ENCODE results near the gene GTF2A1.

The GTF2A1 gene

DNA sequence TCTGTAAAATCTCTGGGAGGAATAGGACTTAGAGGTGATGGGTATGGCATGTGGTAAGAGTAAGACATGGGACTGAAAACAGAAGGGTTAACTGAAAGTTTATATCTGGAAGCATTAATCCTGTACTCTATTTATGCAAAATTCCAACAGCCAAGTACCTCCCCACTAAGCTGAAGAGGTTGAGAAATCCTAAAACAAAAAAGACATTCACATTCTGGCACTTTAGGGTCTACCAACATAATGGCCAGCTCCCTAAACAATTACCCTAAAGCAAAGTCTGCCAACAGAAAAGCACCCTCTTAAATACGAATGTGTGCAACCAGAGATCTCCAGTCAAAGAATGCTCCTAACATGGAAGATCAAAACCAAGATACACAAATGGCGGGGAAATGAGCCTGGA lies 87.4 kb downstream of the GTF2A1 start:
- DNase-seq (ENCODE audit: low spot score), result no peak

DNA sequence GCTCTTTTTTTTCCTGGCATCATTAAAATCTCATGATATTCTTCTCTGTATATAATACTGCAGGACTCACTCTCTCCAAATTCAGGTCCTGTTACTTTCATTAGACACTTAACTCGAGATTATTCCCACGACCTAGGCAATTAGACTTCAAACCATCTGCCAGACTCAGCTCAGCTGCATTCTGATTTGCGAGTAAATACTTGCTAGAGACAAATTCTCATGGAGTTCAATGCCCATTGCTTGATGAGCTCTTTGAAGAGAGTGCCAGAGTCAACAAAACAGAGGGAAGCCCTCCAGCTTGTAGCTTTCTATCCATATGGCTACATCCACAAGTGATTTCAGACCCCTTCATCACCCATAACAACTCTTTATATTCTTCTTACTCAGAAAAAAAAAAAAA lies 88.3 kb downstream of the GTF2A1 start:
- no peak for DNase-seq (ENCODE audit: low spot score)

DNA sequence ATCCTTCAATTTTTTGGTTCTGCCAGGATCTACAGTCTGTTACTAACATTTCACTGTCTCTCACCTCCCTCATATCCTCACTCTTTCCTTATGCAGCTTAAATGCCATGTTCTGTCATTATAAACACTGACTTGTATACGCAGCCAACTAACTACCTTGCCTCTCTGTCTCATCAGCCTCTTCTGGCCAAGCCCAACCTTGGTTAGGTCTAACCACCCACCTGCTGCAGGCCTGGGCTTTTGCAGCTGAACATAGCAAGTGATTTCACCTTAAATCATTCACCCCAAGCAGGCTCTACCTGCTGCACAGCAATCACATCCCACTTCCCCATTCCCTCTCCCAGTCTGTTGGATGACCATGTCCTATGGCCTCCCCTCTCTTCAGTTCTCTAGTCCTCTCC lies 91.5 kb downstream of the GTF2A1 start:
- DNase-seq (ENCODE audit: low spot score), result no peak

DNA sequence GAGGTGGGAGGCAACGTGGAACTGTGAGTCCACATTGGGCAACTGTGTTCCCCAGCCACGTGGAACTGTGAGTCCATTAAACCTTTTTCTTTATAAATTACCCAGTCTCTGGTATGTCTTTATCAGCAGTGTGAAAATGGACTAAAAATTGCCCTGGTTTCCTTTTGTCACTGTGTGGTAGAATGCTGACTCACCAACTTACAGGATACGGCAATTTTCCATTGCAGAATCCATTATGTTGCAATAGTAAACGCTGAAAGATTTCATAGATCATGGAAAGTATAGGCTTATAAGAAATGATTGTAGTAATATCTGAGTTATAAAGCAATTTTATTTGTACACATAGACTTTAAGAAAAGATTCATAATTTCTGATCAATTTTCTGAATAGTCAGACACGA lies 93.0 kb downstream of the GTF2A1 start:
- no peak for DNase-seq (ENCODE audit: low spot score)

DNA sequence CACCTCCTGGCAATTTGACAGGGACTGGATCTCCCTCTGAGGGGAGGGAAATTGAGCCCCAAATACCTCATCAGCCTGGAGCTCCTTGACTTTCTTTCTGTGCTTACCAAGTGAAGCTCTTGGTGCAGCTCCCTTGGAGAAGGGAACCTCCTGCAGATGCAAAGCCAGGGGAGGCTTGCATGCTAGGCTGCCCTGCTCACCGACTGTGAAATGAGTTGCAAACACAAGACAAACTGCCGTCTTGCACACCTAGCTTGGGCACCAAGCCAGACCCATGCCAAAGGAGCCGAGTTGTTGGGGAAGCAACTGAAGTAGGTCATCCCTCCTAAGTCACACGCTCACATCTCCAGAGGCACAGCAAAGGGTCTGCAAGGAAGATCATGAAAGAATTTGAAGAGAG lies 95.2 kb downstream of the GTF2A1 start:
- no peak for DNase-seq (ENCODE audit: low spot score)
